ENCODE results near the gene OOEP.

OOEP gene

GRCh38 chr6:73364121-73364520, 5.6 kb downstream of the OOEP start:
- no peak for DNase-seq

- DNase-seq: no peak
Observed at GRCh38 chr6:73363537-73363875, 6.2 kb downstream of the OOEP start.

DNA sequence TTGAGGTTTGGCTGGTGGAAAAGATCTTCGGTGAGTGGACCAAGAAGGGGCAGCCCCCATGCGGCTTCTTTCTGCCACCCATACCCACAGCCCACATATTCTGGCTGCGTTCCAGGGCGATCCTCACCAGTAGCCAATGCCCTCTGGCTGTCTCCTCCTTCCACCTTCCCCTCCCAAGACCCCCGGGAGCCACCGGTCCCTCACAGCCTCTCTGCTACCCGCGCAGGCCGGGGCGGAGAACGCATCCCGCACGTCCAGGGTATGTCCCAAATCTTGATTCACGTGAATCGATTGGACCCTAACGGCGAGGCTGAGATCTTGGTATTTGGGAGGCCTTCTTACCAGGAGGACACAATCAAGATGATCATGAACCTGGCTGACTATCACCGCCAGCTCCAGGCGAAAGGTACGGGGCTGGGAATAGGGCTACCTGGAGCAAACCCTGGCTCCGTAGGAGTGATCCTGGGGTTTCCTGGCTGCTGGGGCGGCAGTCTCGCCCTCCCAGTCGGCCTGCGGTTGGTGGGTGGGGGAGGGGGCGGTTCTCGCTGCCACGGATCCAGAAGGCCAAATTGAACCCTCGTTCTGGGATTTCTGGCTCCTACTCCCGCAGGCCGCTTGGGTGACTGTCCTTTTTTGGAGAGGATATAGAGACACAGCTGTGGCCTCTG, 6.7 kb downstream of the OOEP start:
- no peak for DNase-seq

GRCh38 chr6:73362358-73362757, 7.3 kb downstream of the OOEP start, which contains the start of gene KHDC3L:
KHDC3L (plus strand) TSS chr6:73362658; CDS start chr6:73362730, 72 bp downstream.
- DNase-seq: no peak

GRCh38 chr6:73353636-73354593, 15.8 kb downstream of the OOEP start, which contains the start of gene DPPA5:
DPPA5 (minus strand) TSS chr6:73354276; CDS start chr6:73354225, 51 bp downstream.
- DNase-seq: no peak

- DNase-seq: no peak
Observed at GRCh38 chr6:73349311-73349710, 20.4 kb downstream of the OOEP start.

DNA sequence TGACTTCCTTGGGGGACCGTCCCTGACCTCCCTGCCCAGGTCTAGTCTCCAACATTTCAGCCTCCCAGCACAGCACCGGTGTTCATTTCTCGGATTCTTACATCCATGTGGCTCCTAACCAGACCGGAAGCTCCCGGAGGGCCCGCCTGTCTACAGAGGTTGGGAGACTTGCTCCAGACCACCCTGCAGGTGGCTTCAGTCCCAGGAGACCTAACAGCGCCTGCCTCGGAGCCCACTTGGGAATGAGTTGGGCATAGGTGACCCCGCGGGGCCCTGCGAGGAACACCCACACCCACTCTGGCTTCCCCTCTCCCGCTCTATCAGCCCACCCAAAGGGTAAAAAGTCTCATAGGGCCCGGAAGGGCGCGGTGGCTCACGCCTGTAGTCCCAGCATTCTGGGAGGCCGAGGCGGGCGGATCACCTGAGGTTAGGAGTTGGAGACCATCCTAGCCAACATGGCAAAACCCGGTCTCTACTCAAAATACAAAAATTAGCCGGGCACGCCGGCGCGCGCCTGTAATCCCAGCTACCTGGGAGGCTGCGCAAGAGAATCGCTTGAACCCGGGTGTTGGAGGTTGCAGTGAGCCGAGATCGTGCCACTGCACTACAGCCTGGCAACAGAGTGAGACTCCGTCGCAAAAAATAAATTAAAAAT, 21.0 kb downstream of the OOEP start:
- no peak for DNase-seq

GRCh38 chr6:73343164-73343563, 26.5 kb downstream of the OOEP start:
- no peak for DNase-seq

DNA sequence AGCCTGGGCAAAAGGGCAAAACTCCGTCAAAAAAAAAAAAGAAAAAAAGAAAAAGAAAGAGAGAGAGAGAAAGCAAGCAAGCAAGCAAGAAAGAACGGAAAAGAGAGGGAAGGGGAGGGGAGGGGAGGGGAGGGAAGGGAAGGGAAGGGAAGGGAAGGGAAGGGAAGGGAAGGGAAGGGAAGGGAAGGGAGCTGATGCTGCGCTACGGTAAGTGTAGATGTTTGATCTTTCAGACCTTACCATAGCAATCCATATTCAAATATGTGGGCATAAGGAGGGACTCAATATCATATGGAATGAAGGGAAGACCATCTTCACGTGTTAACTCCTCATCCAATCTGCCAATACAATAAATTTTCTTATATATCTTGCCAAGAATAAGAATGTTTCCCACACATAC, 27.5 kb downstream of the OOEP start:
- DNase-seq: no peak

GRCh38 chr6:73341335-73341734, 28.4 kb downstream of the OOEP start:
- no peak for DNase-seq

DNA sequence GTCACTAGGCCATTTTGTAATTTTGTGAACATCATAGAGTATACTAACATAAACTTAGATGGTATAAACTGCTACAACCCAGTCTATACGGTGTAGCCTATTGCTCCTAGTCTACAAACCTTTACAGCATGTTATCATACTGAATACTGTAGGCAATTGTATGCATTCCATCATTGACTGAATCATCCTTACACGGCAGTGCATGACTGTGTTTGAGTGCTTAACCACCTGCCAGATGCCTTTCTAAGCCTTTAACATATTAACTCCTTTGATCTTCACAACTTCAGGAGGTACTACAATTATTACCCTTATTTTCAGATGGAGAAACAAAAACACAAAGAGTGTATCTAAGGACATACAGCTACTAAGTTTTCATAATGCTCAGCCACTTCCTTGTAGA, 29.6 kb downstream of the OOEP start:
- no peak for DNase-seq

DNA sequence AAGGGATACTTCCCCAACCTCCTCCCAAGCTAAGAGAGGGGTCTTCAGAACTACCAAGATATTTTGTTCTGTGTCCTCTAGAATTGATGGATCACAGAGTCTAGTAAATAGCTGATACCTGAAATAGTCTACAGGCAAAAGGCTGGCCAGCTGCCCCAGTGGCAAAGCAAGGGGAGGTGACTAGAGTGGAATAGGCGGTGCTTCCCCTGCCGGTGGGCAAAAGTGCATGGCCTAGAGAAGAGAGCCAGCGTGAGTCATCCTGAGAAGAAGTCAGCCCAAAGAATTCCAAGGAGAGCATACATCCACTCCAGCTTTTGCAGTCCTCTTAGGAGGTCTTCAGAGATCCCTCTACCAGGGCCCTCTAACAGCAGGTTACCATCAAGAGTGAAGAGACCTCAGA, 30.4 kb downstream of the OOEP start:
- DNase-seq: no peak

DNA sequence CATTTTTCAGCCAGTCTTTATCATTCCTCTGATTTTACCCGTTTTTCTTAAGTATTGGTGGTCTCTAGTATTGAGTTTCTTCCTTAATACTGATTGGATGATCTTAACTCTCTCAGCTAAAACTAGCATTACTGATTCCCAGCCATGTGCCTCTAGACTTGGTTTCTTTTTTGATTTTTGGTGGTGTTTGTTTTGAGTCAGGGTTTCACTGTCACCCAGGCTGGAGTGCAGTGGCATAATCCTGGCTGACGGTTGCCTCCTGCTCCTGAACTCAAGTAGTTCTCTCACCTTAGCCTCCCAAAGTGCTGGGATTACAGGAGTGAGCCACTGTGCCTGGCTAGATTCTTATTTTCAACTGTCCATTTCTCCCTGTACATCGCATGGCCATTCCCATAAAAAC, 40.5 kb downstream of the OOEP start:
- no peak for DNase-seq

GRCh38 chr6:73328790-73329189, 40.9 kb downstream of the OOEP start:
- no peak for DNase-seq

GRCh38 chr6:73325656-73326055, 44.0 kb downstream of the OOEP start:
- DNase-seq: no peak

DNA sequence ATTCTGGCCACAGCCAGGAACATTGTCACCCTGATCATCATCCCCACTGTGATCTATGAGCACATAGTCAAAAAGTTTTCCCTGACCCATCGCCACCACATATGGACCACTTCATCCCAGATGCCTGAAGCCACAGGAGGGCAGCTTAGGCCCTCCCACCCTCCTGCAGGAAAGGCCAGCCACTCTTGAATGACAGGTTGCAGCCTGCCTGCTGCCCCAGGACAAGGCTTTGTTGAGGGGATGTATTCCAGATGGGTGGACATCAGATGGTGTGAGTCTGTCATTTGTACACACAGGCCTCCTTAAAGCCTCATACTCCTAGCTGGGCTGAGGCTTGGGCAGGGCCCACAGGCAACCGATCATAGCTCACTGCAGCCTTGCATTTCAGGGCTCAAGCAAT, 46.4 kb downstream of the OOEP start:
- no peak for DNase-seq

All from inflammatory macrophage treated with lipopolysaccharide for 1 hour (primary cell).